RPMI7951 (cell line): ENCODE results near the gene FTO. TPM values are rescaled to one million over a fixed set of nuclear protein-coding genes. Genes with fewer than 3 reads are reported as not detected.
"Not testable (repeated sequence)": the region's sequence is repeated elsewhere in the genome, so short reads cannot be mapped to it uniquely, and the experiment has no call there.

Source experiments
- DNase-seq: peaks from one replicate; pipeline ENCODE4 v3.0.0-alpha.2; 2012; ENCODE audit warnings: low read depth
- total RNA-seq: library from RNA; depleted of rRNA; stranded (reverse); fragments of >200 nt; shearing (Covaris generic); gene quantifications from 2 replicates; pipeline ENCODE4 v1.2.3, GENCODE V29; 2014; rRNA removed

Gene FTO
- total RNA-seq = 81.4 and 90.0 TPM in 2 replicates

DNA sequence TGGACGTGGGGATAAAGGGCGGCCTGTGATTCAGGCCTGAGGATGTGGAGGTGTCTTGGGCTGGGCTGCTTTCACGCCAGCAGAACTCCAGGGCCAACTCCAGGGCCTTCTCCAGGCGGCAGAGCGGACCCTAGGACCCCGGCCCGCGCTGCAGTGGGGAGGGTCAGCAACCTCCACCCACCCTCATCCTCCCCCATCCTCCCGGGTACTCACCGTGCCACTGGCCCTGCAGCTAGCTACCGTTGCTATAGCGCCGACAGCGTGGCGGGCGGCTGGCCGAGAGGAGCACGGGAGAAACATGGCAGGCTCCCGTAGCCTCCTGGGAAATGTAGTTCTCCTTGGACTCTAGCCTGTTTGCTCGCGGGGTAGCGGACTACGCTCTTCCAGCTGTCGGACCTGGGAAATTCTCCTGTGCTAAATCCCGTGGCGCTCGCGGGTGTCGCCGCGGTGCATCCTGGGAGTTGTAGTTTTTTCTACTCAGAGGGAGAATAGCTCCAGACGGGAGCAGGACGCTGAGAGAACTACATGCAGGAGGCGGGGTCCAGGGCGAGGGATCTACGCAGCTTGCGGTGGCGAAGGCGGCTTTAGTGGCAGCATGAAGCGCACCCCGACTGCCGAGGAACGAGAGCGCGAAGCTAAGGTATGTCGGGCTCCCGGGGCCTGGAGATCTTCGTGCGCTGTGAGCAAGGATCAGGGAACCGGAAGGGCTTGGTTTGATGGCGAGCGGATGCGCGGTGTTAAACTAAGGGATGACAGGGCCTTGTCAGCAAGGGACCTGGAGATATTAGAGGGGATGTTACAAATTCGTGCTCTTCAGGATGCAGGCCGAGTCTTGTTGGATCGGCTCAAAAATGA lies at the start of gene FTO, which contains the start of gene RPGRIP1L:
Gene FTO, plus strand, starts transcription at position 567 of the 855 bp plus-strand sequence.
Gene RPGRIP1L, minus strand, starts transcription at position 270 of the 855 bp plus-strand sequence. CDS start 3,136 bp downstream, outside the sequence.
- peak; percentile 98 for DNase-seq

DNA sequence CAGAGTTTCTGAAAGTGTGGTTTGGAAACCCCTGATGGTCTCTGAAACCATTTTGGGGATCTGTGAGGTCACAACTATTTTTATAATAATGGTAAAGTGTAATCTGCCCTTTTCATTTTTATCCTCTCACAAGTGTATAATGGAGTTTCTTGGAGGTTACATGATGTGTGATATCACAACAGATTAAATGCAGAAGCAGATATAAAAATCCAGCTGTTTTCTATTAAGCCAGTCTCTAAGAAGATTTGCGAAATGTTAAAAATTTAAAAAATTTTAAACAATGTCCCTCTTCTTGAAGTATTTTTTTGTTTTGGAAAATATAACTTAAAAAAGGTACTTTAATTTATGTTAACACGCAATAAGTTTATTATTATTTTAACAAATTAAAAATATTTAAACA lies 49.0 kb upstream of the FTO start:
- no peak for DNase-seq

DNA sequence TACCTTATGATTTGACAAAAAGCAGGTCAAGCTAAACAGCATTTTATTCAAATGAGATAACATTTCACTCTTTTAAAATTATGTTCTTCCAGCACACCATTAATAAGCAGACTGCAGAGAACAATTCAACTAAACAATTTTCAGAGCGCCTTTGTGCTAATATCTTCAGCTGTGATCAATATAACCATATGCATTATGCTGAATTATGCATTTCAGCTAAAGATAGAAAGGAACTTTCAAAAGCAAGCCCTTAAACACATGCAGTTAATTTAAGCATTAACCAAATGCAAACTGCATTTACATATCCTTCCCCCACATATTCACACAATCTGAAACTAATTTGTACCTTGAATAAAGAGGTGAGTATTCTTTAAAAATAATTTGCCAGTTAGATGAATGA lies 41.9 kb upstream of the FTO start:
- no peak for DNase-seq

- DNase-seq = peak; percentile 95
These were observed 39.1 kb upstream of the FTO start for GRCh38 chr16:53664724-53665345.

- peak; percentile 75 for DNase-seq
These were observed 37.1 kb upstream of the FTO start for GRCh38 chr16:53666786-53667415.

GRCh38 chr16:53668869-53669268 lies 35.1 kb upstream of the FTO start:
- DNase-seq = no peak

DNA sequence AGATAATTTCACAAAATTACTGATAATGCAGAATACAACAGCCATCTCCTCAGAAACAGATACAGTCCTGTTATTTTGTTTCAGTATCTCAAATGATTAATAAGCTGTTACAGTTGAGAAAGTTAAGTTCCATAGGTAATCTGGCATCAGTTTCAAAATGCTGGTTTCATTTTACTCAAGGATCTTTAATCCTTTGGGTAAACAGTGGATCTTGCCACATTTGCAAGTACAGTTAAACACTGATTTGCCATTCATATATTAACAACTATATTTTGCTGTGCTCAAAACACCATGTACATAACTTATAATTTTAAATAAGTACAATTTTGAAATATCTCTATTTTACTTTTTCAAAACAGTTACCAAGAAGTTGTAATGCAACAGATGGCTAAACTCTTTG lies 31.5 kb upstream of the FTO start:
- no peak for DNase-seq

GRCh38 chr16:53673189-53673588 lies 30.8 kb upstream of the FTO start:
- DNase-seq = no peak

DNA sequence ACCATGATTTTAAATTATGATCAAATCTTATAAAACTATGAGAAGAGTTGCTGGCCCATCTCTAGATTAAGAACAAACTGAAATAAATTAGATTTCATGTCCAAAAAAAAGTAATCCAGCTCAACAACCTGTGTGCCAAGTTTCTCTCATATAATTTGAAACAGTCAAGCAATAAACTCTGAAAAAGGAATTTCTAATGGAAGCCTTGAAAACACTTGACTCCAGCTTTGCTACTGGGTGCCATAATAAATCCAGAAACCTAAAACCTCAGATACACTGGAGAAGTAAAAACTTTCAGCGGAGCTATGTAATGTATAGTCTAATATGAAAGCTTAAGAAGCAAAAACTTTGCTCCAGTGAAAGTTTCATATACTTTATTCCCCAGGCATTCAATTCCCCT lies 25.8 kb upstream of the FTO start:
- DNase-seq = no peak

DNA sequence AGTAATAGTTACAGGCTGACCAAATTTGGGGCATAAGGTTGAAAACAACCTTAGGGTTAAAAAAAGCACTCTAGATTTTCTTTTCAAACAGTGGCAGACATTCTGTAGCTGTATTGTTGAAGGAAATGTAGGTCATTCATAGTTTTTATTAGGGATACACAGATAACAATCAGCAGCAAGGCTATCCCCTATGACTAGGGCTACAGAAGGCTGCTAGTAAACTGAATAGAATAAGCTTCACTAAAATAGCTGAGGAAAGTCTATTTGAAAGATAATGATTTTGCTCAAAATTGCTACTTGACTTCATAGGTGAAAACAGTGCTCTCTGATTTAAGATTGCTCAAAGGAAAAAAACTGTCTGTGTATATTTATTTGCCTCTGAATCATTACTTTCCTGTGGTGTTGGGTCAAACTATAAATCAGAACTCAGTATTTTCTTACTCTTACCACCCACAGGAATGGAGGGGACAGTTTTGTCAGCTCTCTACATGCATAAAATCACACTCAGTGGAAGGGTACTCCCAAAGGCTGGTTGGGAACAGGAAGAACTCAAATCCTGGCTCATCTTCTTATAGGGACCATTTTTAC lies 25.1 kb upstream of the FTO start:
- no peak for DNase-seq

DNA sequence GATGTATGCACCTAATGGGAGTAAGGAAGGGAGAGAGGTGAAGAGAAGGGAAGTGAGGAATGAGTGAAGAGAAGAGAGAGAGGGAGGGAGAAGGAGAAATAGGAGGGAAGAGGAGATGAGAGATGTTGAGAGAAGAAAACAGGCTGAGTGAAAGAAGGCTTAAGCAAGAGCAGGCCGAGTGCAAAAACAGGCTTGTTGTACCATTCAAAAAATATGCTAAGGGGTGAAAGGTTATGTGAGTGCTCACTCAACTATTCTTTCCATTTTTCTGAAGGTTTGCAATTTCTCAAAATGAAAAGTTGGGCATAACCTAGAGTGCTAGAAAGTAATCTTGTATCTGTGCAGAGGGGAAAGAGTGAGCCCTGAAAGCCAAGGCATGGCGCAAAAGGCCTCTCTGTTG lies 23.2 kb upstream of the FTO start:
- DNase-seq = no peak

DNA sequence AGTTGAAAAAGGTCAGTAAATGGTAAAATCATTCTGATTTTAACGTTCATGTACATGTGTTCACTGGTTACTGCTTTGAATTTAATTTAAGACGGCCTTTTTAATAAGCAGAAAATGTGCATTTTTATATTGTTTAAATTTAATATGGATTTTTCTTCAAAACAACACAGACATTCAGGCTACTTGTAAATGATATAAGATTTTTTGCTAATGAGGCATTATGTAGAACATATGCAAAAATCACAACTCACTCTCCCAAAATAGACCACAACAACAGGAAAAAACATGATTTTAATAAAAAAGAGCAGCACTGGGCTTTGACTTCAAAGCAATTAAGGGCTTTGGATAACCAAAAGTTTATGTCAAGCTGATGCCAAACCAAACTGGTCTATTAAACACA lies 22.6 kb upstream of the FTO start:
- DNase-seq = no peak

- not testable (repeated sequence) for DNase-seq
These were observed 18.6 kb upstream of the FTO start for GRCh38 chr16:53685334-53685733.

- DNase-seq = no peak
These were observed 17.2 kb upstream of the FTO start for GRCh38 chr16:53686710-53687109.

DNA sequence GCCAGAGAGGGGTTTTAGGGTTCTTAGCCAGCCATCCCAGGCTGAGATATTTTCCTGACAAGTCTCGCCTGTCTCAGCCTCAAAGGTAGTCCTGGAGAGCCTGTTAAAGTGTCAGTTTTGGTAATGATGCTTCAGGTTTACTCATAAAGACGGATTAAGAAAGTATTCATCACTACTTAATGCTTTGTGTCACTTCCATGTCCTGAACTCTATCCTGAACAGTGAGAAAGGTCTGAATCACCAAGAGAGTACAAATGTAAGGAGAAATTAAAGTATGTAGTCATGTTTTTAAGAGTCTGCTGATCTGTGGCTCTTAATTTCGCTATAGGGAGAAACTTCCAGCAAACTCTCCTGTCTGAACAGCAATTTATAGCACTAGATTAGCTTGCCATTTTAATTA lies 14.3 kb upstream of the FTO start:
- DNase-seq = no peak

DNA sequence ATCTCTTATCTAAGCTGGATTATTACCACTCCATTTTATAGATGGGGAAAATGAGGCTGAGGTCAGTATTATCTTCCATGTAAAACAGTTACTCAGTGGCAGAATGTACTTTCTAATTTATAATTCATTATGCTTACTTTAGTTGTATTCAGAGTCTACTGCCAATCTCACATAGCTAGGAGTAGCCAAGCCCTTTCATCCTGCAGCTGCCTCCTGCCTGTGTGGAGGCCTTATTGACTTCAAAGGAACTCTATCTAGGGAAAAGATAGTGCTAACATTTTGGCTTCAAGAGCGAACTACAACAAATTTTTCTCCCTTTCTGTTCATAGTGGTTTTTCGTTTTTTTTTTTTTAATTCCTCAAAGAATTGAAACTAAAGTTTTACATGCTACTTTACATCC lies 13.2 kb upstream of the FTO start:
- no peak for DNase-seq

GRCh38 chr16:53692146-53692545 lies 11.8 kb upstream of the FTO start:
- no peak for DNase-seq

- DNase-seq = no peak
These were observed 10.6 kb upstream of the FTO start for GRCh38 chr16:53693320-53693719.

DNA sequence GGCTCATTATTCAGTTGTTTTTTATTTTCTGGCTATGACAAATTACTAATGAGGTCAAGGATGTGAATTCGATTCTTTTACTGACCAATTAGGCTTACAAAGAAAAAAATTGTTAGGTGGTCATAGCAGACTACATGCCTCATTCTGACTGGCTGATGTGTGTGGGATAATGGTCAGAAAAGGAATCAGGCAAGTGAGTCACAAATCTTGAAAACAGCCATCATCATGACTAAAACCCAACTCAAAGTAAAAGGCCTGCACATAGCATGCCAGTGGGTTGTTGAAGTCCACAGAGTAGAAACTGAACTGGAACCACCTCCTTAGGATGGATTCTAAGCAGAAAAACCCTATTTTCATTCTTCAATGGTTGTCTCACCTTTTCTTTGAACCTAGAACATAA lies 8.9 kb upstream of the FTO start:
- DNase-seq = peak; percentile 57

- DNase-seq = not testable (repeated sequence)
These were observed 5.7 kb upstream of the FTO start for GRCh38 chr16:53698271-53698670.

- DNase-seq = no peak
These were observed 473 bp downstream of the FTO start for GRCh38 chr16:53704445-53704813.

DNA sequence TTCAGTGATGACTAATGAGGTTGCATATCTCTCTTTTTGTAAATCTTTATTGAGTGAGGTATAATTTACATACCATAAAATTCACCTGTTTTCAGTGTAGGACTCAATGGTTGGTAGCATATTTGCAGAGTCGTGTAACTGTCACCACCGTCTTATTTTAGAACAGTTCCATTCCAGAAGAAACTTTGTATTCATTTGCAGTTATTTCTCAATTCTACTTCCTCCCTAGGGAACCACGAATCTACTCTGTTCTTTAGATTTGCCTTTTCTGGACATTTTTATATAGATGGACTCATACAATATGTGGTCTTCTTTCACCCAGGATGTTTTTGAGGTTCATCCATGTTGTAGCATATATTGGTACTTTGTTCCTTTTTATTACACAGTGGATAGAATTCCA lies 3.7 kb downstream of the FTO start:
- DNase-seq = no peak
